Mucosa of descending colon (tissue), 3 donors: ENCODE measurements around the gene NUDCD2. TPM values are rescaled to one million over a fixed set of nuclear protein-coding genes. Genes with fewer than 3 reads are reported as not detected.

Experiments
- ATAC-seq: fragments of 200-7000 bp; cut with Tn5 transposase; one replicate; pipeline ENCODE4 v1.9.1; 2020; ENCODE audit warnings: mild to moderate bottlenecking, moderate library complexity
- DNase-seq, 3 donors: peaks; one replicate each; pipeline ENCODE4 v3.0.0-alpha.2; 2020
- H3K36me3 ChIP-seq: fragments of 200-600 bp; one replicate; pipeline ENCODE4 v1.8.0; 2021; ENCODE audit warnings: low read depth, mild to moderate bottlenecking
- H3K4me1 ChIP-seq: fragments of 200-600 bp; one replicate; pipeline ENCODE4 v1.8.0; 2021; ENCODE audit warnings: low read depth, mild to moderate bottlenecking
- H3K4me3 ChIP-seq: fragments of 200-600 bp; one replicate; pipeline ENCODE4 v1.8.0; 2021; ENCODE audit warnings: mild to moderate bottlenecking
- H3K9me3 ChIP-seq: fragments of 200-600 bp; one replicate; pipeline ENCODE4 v1.8.0; 2021; ENCODE audit warnings: mild to moderate bottlenecking
- intact Hi-C, 2 donors: fragments of 100-400 bp; cut with DNase I in 1 of 2; cut with micrococcal nuclease in 1 of 2; formaldehyde crosslinking; loops; one replicate each; pipeline versions ENCODE4 v1.11.0 to v1.11.1; 2022; cut with DNase I, micrococcal nuclease
- total RNA-seq, 3 donors: library from RNA; stranded (reverse); fragmentation: NEBNext Ultra II Directional in 2 of 3; extraction: Animal tissue kit (Norgen Biotek cat#: 25700) in 2 of 3; gene quantifications; one replicate each; pipeline versions ENCODE4 v1.2.1 to v1.2.4, GENCODE V29; 2021 to 2023
- TF ChIP-seq, protein P1 (sequence below): fragments of 200-600 bp; IDR thresholded peaks from one replicate; pipeline ENCODE4 v1.8.0; 2022; ENCODE audit warnings: antibody characterized with exemption, mild to moderate bottlenecking
- donor health status: DM: no; HTN: no; CAD: no; lungs with moderate emphysema.
- donor health status: DM: no; HTN: no; CAD: no.
- donor health status: DM: no; HTN: yes; CAD: no.

The NUDCD2 gene
- total RNA-seq, 3 donors from 2014 or later, result 17.5 to 24.1 (median 21.7) TPM

DNA sequence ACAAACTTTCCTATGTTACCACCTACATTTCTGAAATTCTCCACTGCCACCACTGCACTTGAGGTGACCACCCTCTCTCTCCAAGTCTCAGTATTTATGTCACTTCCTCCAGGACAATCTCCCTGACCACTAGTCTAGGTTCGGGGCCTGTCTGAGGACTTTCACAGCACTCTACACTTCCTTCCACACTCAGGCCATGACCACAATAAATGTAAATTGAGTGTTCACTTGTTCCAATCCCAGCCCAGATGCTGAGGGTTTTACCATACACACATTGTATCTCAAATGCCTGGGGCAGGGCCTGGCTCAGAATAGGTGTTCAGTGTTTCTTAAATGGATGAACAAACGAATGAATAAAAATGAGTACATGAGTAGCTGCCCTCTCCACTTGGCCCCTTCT is 49.4 kb downstream of the NUDCD2 start:
- DNase-seq (no peak), ATAC-seq (no peak)
- no peaks in the 10 kb centered on the region for H3K9me3 ChIP-seq
- TF ChIP-seq, protein P1, sequence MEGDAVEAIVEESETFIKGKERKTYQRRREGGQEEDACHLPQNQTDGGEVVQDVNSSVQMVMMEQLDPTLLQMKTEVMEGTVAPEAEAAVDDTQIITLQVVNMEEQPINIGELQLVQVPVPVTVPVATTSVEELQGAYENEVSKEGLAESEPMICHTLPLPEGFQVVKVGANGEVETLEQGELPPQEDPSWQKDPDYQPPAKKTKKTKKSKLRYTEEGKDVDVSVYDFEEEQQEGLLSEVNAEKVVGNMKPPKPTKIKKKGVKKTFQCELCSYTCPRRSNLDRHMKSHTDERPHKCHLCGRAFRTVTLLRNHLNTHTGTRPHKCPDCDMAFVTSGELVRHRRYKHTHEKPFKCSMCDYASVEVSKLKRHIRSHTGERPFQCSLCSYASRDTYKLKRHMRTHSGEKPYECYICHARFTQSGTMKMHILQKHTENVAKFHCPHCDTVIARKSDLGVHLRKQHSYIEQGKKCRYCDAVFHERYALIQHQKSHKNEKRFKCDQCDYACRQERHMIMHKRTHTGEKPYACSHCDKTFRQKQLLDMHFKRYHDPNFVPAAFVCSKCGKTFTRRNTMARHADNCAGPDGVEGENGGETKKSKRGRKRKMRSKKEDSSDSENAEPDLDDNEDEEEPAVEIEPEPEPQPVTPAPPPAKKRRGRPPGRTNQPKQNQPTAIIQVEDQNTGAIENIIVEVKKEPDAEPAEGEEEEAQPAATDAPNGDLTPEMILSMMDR, result no peak
- no peaks in the 10 kb centered on the region for H3K36me3 ChIP-seq
- no peaks in the 10 kb centered on the region for H3K4me1 ChIP-seq
- H3K4me3 ChIP-seq, result no peak overlapping the region
- intact Hi-C loops, result no loop called here

DNA sequence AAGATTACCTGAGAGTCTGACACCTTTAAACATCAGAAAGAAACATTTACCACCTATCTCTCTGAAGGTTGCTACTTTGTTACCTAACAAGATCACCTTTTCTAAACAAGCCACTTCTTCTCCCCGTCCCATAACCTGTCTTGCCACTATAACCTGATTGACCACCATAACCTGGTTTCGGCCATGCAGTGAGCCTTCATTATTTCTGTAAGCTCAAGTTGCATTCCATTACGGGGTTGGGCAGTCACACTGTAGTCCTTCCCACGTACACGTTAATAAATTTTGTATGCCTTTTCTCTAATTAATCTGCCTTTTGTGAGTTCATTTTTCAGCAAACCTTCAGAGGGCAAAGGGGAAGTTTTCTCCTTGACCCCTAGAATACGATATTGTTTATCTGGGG is 50.5 kb downstream of the NUDCD2 start:
- Histone ChIP-seq H3K4me3 (no peak overlapping the region), H3K9me3 (no peaks in the 10 kb centered on the region), H3K36me3 (no peaks in the 10 kb centered on the region), H3K4me1 (no peaks in the 10 kb centered on the region)
- intact Hi-C loops, result no loop called here
- DNase-seq, result no peak
- TF ChIP-seq, protein P1, result no peak
- ATAC-seq, result no peak

DNA sequence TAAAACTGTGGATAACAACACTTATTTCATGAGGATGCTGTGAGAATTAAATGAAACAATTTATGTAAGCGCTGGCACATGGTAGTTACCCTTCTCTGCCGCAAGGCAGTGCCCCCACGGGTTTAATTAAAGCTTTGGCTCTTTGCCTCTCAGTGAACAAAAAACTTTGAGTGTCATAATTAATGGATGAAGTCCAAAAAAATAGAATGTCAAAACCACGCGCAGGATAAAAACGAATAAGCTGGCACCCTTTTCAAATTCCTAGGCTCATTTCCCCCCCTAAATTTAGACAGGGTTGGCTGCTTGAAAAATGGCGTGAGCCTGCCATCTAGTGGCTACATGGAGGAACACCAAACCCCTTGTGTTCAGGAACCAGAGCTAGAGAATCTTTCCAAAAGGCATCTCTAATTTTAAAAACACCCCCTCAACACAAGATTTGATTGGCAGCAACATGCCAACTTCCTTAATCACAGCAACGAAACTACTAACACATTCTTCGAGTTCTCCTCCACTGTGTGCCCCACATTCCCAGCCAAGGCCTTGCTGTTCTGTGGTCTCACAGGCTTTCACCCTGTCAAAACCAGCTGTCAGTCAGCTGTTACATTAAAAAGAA is 51.5 kb downstream of the NUDCD2 start:
- TF ChIP-seq, protein P1, result peak; percentile 75
- Histone ChIP-seq H3K36me3 (no peaks in the 10 kb centered on the region), H3K9me3 (no peaks in the 10 kb centered on the region), H3K4me3 (no peak overlapping the region), H3K4me1 (no peaks in the 10 kb centered on the region)
- DNase-seq, result peak in 2 of 3 donors; percentile 58 to 59
- intact Hi-C loops, result no loop called here
- ATAC-seq, result peak; percentile 88

DNA sequence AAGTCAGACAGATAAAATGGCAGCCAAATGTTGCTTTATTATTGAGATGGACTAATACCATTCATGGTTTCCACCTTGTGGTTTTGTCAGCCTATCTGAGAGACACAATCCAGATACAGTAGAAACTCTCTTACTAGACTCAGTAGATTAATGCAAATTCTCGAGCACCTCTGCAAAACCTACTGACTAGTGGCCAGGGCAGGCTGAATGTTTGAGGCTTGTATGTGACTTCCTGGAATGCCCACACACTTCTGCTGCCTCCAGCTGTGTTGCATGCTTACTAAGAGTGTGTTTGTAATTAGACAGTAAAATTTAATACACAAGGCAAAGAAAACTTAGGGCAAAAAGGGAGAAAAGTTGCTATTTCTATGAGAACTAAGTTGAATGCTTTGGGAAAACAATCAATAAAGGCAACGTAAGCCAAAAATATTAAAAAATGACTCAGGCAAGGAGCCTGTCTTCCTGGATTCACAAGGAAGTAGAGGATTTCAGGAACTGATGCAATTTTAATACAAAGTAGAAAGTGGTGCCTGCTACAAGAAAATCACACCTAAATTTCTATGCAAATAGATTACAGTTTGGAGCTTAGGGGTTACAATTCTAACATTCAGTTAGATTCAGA is 52.8 kb downstream of the NUDCD2 start:
- no peaks in the 10 kb centered on the region for H3K9me3 ChIP-seq
- H3K4me3 ChIP-seq, result no peak overlapping the region
- DNase-seq (no peak), ATAC-seq (no peak)
- intact Hi-C loops, result no loop called here
- TF ChIP-seq, protein P1, result no peak
- no peaks in the 10 kb centered on the region for H3K36me3 ChIP-seq
- H3K4me1 ChIP-seq, result no peaks in the 10 kb centered on the region

DNA sequence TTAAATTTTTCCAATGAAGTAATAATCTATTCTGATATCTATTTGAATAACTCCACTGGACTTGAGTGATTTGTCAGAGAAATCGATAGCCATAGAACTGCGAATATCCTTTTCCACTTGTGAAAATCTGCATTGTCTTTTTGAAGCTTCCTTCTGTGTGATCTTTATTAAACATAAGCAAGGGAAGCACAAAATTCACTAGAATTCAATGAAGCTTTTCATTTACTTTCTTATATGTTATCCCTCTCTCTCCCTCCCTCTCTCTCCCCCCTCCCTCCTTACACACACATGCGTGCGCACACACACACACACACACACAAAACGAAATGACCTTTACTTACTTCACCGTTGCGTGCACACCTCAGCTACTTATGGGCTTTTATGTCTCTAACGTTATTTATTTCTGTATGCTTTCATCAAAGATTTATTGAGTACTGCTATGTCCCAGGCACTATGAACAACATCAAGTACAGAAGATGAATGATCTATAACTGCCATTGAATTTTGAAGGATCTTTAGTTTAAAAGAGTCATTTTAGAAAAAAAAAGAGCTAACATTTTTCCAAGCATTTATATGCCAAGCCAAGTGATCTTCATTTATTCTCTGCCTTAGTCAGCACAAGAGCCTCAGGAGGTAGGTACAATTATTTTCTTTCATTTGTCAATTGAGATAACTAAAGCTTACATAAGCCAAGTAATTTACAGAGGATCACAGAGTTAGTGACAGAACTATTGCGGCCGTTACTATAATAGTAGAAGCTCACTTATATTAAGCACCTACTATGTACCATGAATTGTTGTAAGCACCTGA is 55.3 kb downstream of the NUDCD2 start:
- H3K9me3 ChIP-seq, result no peaks in the 10 kb centered on the region
- DNase-seq (no peak), ATAC-seq (no peak)
- no peaks in the 10 kb centered on the region for H3K36me3 ChIP-seq
- intact Hi-C loops, result no loop called here
- H3K4me1 ChIP-seq, result no peaks in the 10 kb centered on the region
- TF ChIP-seq, protein P1, result no peak
- no peak overlapping the region for H3K4me3 ChIP-seq
